Measurements from ENCODE around the gene KLHDC9.

DNA sequence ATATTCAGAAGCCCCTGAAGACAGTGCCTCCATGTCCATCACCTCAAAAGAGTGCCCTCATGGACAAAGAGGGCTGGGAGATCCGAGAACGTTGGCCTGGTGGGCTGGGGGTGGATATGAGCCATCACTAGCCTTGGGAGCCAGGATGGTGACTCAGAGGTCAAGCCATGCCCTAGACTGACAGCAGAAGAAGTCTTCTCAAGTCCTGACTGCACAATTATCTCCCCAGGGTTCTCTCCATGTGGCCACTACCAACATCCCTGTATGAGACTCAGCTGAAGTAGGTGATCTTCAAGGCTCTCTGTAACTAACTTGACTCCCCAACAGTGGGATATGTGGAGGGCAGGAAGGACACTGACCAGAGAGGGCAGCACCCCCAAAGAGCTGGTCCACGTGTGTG is 45.3 kb upstream of the KLHDC9 start:
- TF ChIP-seq, protein P1, sequence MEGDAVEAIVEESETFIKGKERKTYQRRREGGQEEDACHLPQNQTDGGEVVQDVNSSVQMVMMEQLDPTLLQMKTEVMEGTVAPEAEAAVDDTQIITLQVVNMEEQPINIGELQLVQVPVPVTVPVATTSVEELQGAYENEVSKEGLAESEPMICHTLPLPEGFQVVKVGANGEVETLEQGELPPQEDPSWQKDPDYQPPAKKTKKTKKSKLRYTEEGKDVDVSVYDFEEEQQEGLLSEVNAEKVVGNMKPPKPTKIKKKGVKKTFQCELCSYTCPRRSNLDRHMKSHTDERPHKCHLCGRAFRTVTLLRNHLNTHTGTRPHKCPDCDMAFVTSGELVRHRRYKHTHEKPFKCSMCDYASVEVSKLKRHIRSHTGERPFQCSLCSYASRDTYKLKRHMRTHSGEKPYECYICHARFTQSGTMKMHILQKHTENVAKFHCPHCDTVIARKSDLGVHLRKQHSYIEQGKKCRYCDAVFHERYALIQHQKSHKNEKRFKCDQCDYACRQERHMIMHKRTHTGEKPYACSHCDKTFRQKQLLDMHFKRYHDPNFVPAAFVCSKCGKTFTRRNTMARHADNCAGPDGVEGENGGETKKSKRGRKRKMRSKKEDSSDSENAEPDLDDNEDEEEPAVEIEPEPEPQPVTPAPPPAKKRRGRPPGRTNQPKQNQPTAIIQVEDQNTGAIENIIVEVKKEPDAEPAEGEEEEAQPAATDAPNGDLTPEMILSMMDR (IDR thresholded peaks at IDR 0.05) = no peak
- no peak for TF ChIP-seq POLR2A (IDR thresholded peaks at IDR 0.05)

Data from ovary (tissue), 3 donors.